PC-3 (cell line): Measurements from ENCODE around the gene IQCB1. TPM values are rescaled to one million over a fixed set of nuclear protein-coding genes. Genes with fewer than 3 reads are reported as not detected.

Experiments
- ATAC-seq: fragments of 200-7000 bp; cut with Tn5 transposase; 2 replicates; pipeline ENCODE4 v1.9.1; 2020; ENCODE audit warnings: mild to moderate bottlenecking, moderate library complexity
- BruUV-seq: library from RNA; stranded (reverse); fragments of 400-500 nt; replicated peaks from 2 replicates; lab custom pipeline; 2021; lab: Mats Ljungman, UMichigan
- CTCF ChIA-PET: fragments of 300-600 bp; sonication (Branson Sonifier 250); formaldehyde crosslinking; loops from one replicate; lab custom pipeline; 2022; ENCODE audit warnings: antibody characterized with exemption; lab: Charles Lee
- POLR2A ChIA-PET: fragments of 300-600 bp; sonication (Branson Sonifier 250); formaldehyde crosslinking; loops from one replicate; lab custom pipeline; 2022; ENCODE audit warnings: antibody characterized with exemption; ENCODE audit not compliant: unreplicated experiment; lab: Charles Lee
- DNase-seq: peaks from one replicate; pipeline ENCODE4 v3.0.0-alpha.2; 2015
- H2AFZ ChIP-seq: fragments of 300-600 bp; sonication (generic); 2 replicates; pipeline ENCODE4 v1.6.0; 2016; ENCODE audit warnings: antibody characterized with exemption, low read length
- H3F3A ChIP-seq: fragments of 300-600 bp; sonication (generic); one replicate; pipeline ENCODE4 v1.6.0; 2017; ENCODE audit warnings: antibody characterized with exemption, low read length, control low read depth, mild to moderate bottlenecking; ENCODE audit not compliant: unreplicated experiment
- H3K27ac ChIP-seq: fragments of 300-600 bp; sonication (generic); 2 replicates; pipeline ENCODE4 v1.5.1; 2016; ENCODE audit warnings: mild to moderate bottlenecking, low read length
- H3K27me3 ChIP-seq: fragments of 300-600 bp; sonication (generic); 2 replicates; pipeline ENCODE4 v1.6.1; 2016; ENCODE audit warnings: low read length, mixed read lengths
- H3K36me3 ChIP-seq: fragments of 300-600 bp; sonication (generic); 2 replicates; pipeline ENCODE4 v1.6.1; 2016; ENCODE audit warnings: low read depth, mixed run types, low read length, mixed read lengths
- H3K4me1 ChIP-seq: fragments of 300-600 bp; sonication (generic); 2 replicates; pipeline ENCODE4 v1.5.1; 2016; ENCODE audit warnings: low read length; ENCODE audit not compliant: insufficient read depth
- H3K4me2 ChIP-seq: fragments of 300-600 bp; sonication (generic); 2 replicates; pipeline ENCODE4 v1.6.0; 2016; ENCODE audit warnings: low read length
- H3K4me3 ChIP-seq: fragments of 300-600 bp; sonication (generic); 2 replicates; pipeline ENCODE4 v1.5.1; 2016; ENCODE audit warnings: mild to moderate bottlenecking, low read length, mixed read lengths
- H3K79me2 ChIP-seq: fragments of 300-600 bp; sonication (generic); 2 replicates; pipeline ENCODE4 v1.6.1; 2017; ENCODE audit warnings: low read length, mixed read lengths
- H3K9ac ChIP-seq: fragments of 300-600 bp; sonication (generic); 2 replicates; pipeline ENCODE4 v1.6.0; 2016; ENCODE audit warnings: mild to moderate bottlenecking, low read length
- H3K9me2 ChIP-seq: fragments of 300-600 bp; sonication (generic); replicated peaks from 2 replicates; pipeline ENCODE4 v1.6.1; 2016; ENCODE audit warnings: mixed run types, low read length, mixed read lengths
- H3K9me3 ChIP-seq: fragments of 300-600 bp; sonication (generic); 2 replicates; pipeline ENCODE4 v1.6.1; 2016; ENCODE audit warnings: low read length, mixed read lengths
- H4K20me1 ChIP-seq: fragments of 300-600 bp; sonication (generic); 2 replicates; pipeline ENCODE4 v1.6.1; 2016; ENCODE audit warnings: low read length, mixed read lengths
- CTCF ChIP-seq: fragments of 300-600 bp; sonication (generic); conservative IDR thresholded peaks from 2 replicates; pipeline ENCODE4 v1.5.1; 2017; ENCODE audit warnings: antibody characterized with exemption, low read depth, mild to moderate bottlenecking, low read length
- EZH2 ChIP-seq: fragments of 300-600 bp; sonication (generic); IDR thresholded peaks from one replicate; pipeline ENCODE4 v1.6.1; 2017; ENCODE audit warnings: antibody characterized with exemption, mild to moderate bottlenecking, low read length; ENCODE audit not compliant: unreplicated experiment
- EZH2phosphoT487 ChIP-seq: fragments of 300-600 bp; sonication (generic); IDR thresholded peaks from 2 replicates; pipeline ENCODE4 v1.6.1; 2018; ENCODE audit warnings: mild to moderate bottlenecking, antibody characterized with exemption, low read length, borderline replicate concordance
- intact Hi-C: fragments of 100-400 bp; cut with micrococcal nuclease; formaldehyde crosslinking; loops from 2 replicates; pipeline ENCODE4 v1.9.0; 2023
- total RNA-seq: library from RNA; depleted of rRNA; stranded (reverse); fragments of >200 nt; gene quantifications from 2 replicates; pipeline ENCODE4 v1.2.3, GENCODE V29; 2014

IQCB1 gene
- total RNA-seq, 1 experiment from 2014 or later = 29.3 TPM

- no peaks in the 10 kb centered on the region for H3F3A ChIP-seq
- H4K20me1 ChIP-seq = no peaks in the 10 kb centered on the region
- no TSS peak for BruUV-seq
- no peak overlapping the region for H3K27ac ChIP-seq
- H3K36me3 ChIP-seq = peaks cover 33% of the 10 kb centered on the region
- TF ChIP-seq CTCF (no peak), EZH2phosphoT487 (no peak), EZH2 (no peak)
- DNase-seq (no peak), ATAC-seq (no peak)
- POLR2A ChIA-PET = no interaction called here
- H3K9ac ChIP-seq = no peak overlapping the region
- CTCF ChIA-PET = no interaction called here
- H3K27me3 ChIP-seq = no peaks in the 10 kb centered on the region
- H2AFZ ChIP-seq = no peak overlapping the region
- no peaks in the 10 kb centered on the region for H3K9me2 ChIP-seq
- H3K4me1 ChIP-seq = no peaks in the 10 kb centered on the region
- H3K9me3 ChIP-seq = no peaks in the 10 kb centered on the region
- H3K4me3 ChIP-seq = no peak overlapping the region
- H3K4me2 ChIP-seq = no peak overlapping the region
- H3K79me2 ChIP-seq = peaks cover 18% of the 10 kb centered on the region
- intact Hi-C loops = no loop called here
Observed at GRCh38 chr3:121817753-121818152, 17.1 kb downstream of the IQCB1 start.

- Histone ChIP-seq H3K9ac (no peak overlapping the region), H3K79me2 (peaks cover 7% of the 10 kb centered on the region; the same call in 1 of the 2 replicates), H3F3A (no peaks in the 10 kb centered on the region), H3K4me3 (no peak overlapping the region), H3K27ac (no peak overlapping the region), H3K9me3 (no peaks in the 10 kb centered on the region), H3K36me3 (peaks cover 33% of the 10 kb centered on the region), H4K20me1 (no peaks in the 10 kb centered on the region), H3K4me2 (no peak overlapping the region), H3K27me3 (no peaks in the 10 kb centered on the region), H2AFZ (no peak overlapping the region), H3K9me2 (no peaks in the 10 kb centered on the region), H3K4me1 (no peaks in the 10 kb centered on the region)
- ATAC-seq = no peak
- POLR2A ChIA-PET = no interaction called here
- CTCF ChIA-PET = no interaction called here
- no peak for DNase-seq
- TF ChIP-seq EZH2phosphoT487 = no peak
- no peak for TF ChIP-seq EZH2
- TF ChIP-seq CTCF = no peak
- no TSS peak for BruUV-seq
- intact Hi-C loops = no loop called here
Observed at GRCh38 chr3:121809249-121809648, 25.6 kb downstream of the IQCB1 start.

- Histone ChIP-seq H4K20me1 (no peaks in the 10 kb centered on the region), H3K27ac (no peak overlapping the region), H3K4me3 (no peak overlapping the region), H3F3A (no peaks in the 10 kb centered on the region), H3K79me2 (no peaks in the 10 kb centered on the region), H3K36me3 (peaks cover 34% of the 10 kb centered on the region), H3K4me1 (no peaks in the 10 kb centered on the region), H3K9me3 (no peaks in the 10 kb centered on the region), H3K27me3 (no peaks in the 10 kb centered on the region), H3K9me2 (no peaks in the 10 kb centered on the region), H3K4me2 (no peak overlapping the region), H3K9ac (no peak overlapping the region), H2AFZ (no peak overlapping the region)
- ATAC-seq = no peak
- ChIA-PET POLR2A (no interaction called here), CTCF (no interaction called here)
- intact Hi-C loops = loop anchor here (5.0 kb wide), 1 partner anchor 308 kb away; no protein-coding TSS in a partner anchor
- TF ChIP-seq EZH2 (no peak), EZH2phosphoT487 (no peak), CTCF (no peak)
- BruUV-seq = no TSS peak
- no peak for DNase-seq
Observed at GRCh38 chr3:121803771-121804320, 31.0 kb downstream of the IQCB1 start.
